SK-N-MC (cell line): ENCODE results near the gene FNDC3B.

ENCODE experiments used
- EZH2 ChIP-seq: fragments of 200-600 bp; sonication (generic); IDR thresholded peaks from one replicate; pipeline ENCODE4 v1.6.1; 2017; ENCODE audit warnings: antibody characterized with exemption
- POLR2AphosphoS5 ChIP-seq: IDR thresholded peaks from 2 replicates; pipeline ENCODE4 v1.6.1; 2012; ENCODE audit warnings: mild to moderate bottlenecking, low read depth, low read length, borderline replicate concordance

DNA sequence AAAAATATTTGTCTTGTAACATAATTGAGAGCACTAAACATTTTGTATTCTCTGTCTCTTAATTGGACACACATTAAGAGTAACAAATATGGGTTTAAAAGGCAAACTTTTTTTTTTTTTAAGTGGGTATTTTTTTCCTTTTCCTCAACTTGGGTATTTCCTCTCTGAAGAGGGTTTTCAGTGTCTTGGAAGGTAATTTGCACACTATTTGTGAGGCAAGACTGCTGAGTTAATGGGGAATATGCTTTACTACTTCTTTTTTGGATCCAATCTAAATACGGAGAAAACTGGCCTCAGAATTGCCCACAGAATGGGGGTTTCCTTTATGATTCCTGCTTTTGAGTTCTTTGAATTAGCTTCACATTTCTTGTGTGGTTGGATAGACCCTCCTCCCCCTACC is 105.2 kb downstream of the FNDC3B start:
- TF ChIP-seq EZH2 = no peak
- no peak for TF ChIP-seq POLR2AphosphoS5
